HG02938 (cell line): ENCODE results near the gene ACOT11.
"Not testable (repeated sequence)": the region's sequence is repeated elsewhere in the genome, so short reads cannot be mapped to it uniquely, and the experiment has no call there.

ENCODE experiments used
- ATAC-seq: cut with Tn5 transposase; IDR thresholded peaks from one replicate; pipeline ENCODE4 v1.9.1; 2021; ENCODE audit warnings: mild to moderate bottlenecking, moderate library complexity; ENCODE audit not compliant: unreplicated experiment

Gene ACOT11

GRCh38 chr1:54607821-54608565, 60.0 kb downstream of the ACOT11 start:
- ATAC-seq, result no peak

DNA sequence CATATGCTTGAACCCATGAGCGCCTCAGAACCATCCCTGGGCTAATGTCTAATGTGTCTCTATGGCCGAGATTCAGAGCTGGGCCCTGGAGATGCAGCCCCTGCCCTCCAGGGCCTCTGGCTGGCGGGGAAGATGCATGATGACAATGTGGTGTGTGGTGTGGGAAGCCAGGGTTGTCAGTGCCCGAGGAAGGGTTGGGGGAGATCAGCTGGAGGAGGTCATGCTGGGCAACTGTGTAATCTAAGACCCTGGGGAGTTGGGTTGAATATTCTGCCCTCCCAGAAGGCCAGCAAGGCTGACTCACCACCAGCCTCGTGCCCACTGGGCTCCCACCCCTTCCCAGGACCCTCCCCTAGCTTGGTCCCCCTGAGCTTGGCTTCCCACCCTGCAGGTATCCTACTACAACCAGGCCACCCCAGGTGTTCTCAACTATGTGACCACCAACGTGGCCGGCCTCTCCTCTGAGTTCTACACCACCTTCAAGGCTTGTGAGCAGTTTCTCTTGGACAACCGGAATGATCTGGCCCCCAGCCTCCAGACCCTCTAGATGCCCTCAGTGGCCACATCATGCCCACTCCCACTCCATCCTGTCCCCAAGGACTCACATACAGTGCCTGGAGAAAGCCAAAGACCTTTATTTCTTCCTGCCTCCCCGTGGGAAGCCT, 60.7 kb downstream of the ACOT11 start:
- ATAC-seq, result no peak

DNA sequence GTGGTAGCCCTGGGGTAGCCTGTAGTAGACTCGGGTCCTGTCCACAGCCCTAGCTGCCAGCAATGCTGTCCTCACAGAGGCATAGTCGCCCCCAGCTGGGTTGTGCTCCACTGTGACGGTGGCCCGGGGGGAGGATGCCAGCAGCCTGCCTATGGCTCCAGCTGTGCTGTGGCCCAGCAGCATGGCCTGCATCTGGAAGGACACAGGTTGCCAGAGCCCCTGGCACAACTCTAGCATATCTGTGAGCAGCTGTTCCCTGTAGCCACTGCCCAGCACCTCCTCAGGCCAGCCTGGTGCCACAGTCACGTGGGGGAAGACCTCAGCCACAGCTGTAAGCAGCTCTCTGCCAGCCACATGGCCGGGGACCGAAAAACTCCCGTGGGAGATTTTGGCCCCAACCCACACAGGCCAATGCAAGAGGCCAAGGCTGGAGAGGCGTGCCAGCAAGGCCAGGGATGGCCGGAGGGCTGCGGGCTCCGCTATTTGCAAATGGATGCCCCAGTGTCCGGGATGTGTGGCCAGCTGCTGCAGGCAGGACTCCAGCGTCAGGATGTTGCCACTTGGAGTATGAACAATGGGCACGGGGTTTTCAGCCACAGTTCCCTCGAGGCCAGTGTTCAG, 61.4 kb downstream of the ACOT11 start:
- ATAC-seq, result no peak

DNA sequence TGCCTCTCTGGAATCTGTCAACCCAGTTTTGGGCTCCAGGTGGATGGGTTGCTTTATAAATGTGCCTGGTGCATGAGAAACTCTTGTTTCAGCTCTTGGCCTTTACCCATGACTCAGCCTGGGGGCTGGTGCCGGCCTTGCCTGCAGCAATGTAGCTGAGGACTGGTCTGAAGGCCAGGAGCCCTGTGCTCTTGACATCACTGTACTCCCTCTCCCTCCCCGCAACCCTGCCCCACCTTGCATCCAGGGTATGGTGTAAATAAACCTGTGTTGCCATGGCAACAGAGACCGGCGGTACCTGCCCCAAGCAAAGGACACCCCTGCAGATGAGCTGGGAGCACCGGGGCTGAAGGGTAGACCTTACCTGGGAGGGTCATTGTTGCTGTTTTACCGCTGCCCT, 62.0 kb downstream of the ACOT11 start:
- ATAC-seq, result no peak

GRCh38 chr1:54610601-54611580, 62.9 kb downstream of the ACOT11 start:
- ATAC-seq, result no peak

DNA sequence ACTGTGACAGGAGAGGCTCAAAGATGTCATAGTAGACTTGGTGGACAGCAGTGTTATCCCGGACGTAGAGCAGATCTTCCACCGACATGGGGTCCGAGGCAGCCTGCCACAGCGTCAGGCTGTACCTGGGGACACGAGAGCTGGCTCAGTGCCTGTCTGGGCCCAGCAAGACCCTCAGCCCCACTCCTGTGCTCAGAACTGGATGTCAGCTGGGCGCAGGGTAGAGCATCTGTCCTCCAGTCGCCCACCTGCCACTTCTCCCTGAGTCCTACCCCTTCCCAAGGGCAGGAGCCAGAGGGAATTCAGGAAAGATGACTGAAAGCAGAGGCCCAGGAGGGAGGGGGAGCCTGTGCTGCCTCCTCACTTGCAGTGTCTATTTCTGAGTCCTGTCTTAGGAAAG, 63.6 kb downstream of the ACOT11 start:
- no peak for ATAC-seq

- ATAC-seq, result no peak
Measured at GRCh38 chr1:54614024-54614423, 66.0 kb downstream of the ACOT11 start.

GRCh38 chr1:54614563-54614962, 66.5 kb downstream of the ACOT11 start:
- no peak for ATAC-seq

DNA sequence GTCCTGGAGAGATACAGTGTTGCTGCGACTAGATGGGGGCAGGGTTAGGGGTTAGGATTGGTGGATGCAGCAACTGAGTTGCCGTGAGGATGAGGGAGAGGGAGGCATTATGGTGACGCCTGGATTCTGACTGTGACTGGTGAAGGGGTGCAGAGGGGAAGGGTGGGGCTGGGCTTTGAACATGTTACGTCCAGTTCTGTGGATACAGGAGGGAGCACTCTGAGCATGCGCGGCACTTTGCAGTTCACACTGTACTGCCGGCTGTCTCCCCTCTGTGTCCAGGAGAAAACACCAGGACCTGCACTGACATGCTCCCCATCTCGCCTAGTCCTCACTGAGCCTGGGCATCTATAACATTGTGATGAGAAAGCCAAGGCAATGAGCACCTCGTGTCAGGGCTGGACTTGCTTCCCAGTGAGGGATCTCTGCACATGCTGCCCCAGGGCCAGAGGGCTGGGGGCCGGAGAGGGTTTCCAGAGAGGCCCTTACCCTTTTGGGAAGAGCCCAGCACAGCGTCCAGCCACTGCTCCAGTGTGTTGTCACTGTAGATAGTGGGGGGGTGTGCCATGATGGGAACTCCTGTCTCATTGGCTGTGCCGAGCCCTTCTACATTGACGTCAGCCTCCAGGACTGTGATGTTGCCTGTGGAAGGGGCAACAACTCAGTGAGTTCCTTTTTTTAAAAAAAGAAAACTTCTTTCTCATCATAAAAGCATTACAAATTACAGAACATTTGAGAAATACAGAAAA, 67.7 kb downstream of the ACOT11 start:
- no peak for ATAC-seq

- no peak for ATAC-seq
Measured at GRCh38 chr1:54619749-54620148, 71.7 kb downstream of the ACOT11 start.

DNA sequence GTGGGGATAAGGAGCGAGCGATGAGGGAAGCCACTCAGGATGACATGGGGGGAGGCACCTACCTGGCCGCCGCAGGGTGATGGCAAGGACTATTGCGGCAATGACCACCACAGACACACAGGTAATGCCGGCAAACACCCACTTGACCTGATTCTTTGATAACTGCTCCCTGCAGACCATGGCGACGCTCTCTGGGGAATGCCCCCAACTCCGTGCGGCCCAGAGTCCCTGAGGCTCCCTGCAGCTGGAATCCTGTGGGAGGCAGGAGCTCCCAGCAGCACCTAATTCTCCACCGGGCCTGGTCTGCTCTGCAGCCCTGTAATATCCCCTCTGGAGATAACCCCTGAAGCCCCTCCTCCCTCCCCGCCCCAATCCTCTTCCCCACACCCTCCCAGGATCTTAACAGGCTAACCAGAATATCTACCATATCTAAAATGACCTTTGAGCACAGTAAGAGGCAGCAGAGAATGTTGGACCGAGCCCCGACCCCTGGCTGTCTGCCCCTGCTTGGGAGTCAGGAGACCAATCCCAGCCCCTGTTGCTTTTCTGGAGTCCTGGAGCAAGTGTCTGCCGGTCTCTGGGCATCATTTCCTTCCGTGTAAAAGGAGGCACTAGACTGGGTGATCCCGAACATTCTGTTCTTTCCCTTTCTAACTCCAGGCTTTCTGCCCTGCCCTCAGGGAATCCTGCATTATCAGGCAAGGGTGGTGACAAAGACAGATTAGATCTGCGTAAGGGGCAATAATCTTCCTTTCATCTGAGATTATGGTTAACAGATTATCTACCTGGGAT, 75.4 kb downstream of the ACOT11 start, which contains the start of gene FAM151A:
FAM151A (minus strand) TSS at position 310 of the 792 bp plus-strand sequence; CDS start at position 180, 130 bp downstream.
- no peak for ATAC-seq

DNA sequence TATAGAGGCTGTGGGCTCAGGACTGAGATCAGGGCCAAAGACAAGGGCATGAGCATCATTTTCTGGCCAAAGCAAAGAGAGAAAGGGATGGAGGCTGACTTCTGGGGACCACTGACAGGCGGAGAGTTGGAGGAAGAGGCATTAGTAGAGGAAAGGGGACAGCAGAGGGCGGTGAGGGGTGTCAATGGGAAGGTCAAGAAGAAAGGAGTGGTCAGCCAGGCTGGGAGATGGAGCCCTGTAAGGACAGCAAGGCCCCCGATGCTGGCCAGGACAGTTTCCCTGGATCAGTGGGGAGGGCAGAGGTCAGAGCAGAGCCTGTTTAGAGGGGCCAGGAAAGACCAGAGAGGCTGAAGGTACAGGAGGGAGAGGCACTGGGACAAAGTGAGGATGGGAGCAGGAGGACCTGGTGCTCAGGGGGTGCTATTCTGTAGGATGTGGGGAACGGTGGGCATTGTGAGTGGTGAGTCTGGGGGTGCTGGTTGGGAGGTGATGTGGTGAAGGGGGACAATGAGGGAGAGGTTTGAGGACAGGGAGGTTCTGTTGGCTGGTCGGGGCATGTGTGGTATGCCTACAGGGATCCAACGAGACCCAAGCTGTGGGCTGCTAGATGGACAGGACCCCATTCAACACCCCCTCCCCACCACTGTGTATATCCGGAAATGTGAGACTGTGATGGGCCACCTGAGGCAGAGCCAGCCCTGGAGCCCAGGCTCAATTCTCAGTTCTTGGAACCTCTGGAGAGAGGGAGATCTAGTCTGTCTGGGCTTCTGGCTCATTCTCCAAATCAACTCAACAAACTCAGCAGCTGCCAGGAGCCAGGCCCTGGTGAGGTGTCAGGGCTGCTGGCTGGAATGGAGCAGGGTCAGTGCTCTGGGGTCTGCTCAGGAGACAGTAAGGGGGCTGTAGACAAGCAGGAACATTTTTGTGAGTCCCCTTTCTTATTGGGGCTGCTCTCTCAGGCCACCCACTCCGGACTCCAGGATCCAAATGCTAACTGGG, 76.7 kb downstream of the ACOT11 start:
- ATAC-seq, result no peak

DNA sequence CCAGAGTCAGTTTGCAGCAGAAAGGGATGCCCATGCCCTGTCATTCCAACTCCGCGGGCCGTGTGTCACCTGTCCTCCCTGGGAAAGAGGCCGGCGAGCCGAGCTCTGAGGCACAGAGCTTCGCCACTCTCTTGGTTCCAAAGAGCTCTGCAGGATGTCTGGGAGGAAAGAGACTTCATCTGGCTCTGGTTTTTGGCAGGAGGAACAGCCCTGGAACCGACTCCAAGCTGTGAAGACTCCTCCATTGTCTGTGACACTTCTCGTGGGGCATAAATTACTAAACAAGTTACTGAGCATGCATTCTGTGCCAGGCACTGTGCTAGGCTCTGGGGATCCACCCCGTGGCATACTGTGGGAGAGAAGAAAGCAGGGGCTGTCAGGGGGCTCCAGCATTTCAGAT, 79.2 kb downstream of the ACOT11 start:
- no peak for ATAC-seq

- not testable (repeated sequence) for ATAC-seq
Measured at GRCh38 chr1:54635804-54636203, 87.8 kb downstream of the ACOT11 start.

DNA sequence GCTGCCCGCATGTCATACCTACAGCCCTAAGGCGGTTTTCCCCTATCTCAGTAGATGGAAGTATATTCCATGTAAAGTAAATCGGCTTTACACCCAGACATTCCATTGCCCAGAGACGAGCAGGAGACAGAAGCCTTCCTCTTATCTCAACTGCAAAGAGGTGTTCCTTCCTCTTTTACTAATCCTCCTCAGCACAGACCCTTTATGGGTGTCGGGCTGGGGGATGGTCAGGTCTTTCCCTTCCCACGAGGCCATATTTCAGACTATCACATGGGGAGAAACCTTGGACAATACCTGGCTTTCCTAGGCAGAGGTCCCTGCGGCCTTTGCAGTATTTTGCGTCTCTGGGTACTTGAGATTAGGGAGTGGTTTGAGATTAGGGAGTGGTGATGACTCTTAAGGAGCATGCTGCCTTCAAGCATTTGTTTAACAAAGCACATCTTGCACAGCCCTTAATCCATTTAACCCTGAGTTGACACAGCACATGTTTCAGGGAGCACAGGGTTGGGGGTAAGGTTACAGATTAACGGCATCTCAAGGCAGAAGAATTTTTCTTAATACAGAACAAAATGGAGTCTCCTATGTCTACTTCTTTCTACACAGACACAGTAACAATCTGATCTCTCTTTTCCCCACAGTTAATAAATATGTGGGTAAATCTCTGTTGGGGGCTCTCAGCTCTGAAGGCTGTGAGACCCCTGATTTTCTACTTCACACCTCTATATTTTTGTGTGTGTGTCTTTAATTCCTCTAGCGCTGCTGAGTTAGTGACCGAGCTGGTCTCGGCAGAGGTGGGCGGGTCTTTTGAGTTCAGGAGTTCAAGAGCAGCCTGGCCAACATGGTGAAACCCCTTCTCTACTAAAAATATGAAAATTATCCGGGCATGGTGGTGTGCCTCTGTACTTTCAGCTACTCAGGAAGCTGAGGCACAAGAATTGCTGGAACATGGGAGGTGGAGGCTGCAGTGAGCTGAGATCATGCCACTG, 88.7 kb downstream of the ACOT11 start:
- not testable (repeated sequence) for ATAC-seq

DNA sequence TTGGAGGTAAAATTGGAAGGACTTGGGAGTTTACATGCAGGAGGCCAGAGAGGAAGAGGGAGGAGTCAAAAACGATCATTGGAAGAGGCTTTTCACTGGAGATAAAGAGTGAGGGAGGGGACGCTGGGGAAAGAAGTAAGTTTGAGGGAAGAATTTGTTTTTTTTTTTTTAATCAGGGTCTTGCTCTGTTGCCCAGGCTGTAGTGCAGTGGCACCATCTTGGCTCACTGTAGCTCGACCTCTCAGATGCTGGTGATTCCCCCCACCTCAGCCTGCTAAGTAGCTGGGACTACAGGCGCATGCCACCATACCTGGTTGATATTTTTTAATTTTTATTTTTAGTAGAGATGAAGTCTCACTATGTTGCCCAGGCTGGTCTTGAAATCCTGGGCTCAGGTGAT, 92.3 kb downstream of the ACOT11 start:
- ATAC-seq, result no peak
